Astrocyte (in vitro differentiated cells and primary cell): Measurements from ENCODE around the gene PCK2. TPM values are rescaled to one million over a fixed set of nuclear protein-coding genes. Genes with fewer than 3 reads are reported as not detected.

Experiments used
- DNase-seq: peaks from one replicate; pipeline ENCODE4 v3.0.0-alpha.2; 2010; ENCODE audit warnings: low read depth
- FAIRE-seq: peaks from 2 replicates; lab custom pipeline; 2011; peaks lifted over from hg19 to GRCh38; lab: Jason Lieb, UNC
- H2AFZ ChIP-seq: 2 replicates; pipeline ENCODE4 v1.6.0; 2012; ENCODE audit warnings: low read depth, low read length, inconsistent platforms
- H3K27ac ChIP-seq: 2 replicates; pipeline ENCODE4 v1.5.1; 2011; ENCODE audit warnings: low read depth, low read length, inconsistent platforms
- H3K27me3 ChIP-seq: 2 replicates; pipeline ENCODE4 v1.6.0; 2011; ENCODE audit warnings: low read length, inconsistent platforms; ENCODE audit not compliant: insufficient read depth
- H3K36me3 ChIP-seq: 2 replicates; pipeline ENCODE4 v1.5.1; 2011; ENCODE audit warnings: low read length, inconsistent platforms; ENCODE audit not compliant: insufficient read depth
- H3K4me1 ChIP-seq: 2 replicates; pipeline ENCODE4 v1.5.1; 2011; ENCODE audit warnings: low read length, inconsistent platforms; ENCODE audit not compliant: insufficient read depth
- H3K4me2 ChIP-seq: 2 replicates; pipeline ENCODE4 v1.6.0; 2012; ENCODE audit warnings: low read length, inconsistent platforms
- H3K4me3 ChIP-seq: 2 replicates; pipeline ENCODE4 v1.5.1; 2011; ENCODE audit warnings: low read depth, mild to moderate bottlenecking, low read length, inconsistent platforms; ENCODE audit not compliant: insufficient read depth
- H3K79me2 ChIP-seq: 2 replicates; pipeline ENCODE4 v1.6.0; 2012; ENCODE audit warnings: mild to moderate bottlenecking, low read length, inconsistent platforms; ENCODE audit not compliant: insufficient read depth
- H3K9ac ChIP-seq: 2 replicates; pipeline ENCODE4 v1.6.0; 2012; ENCODE audit warnings: mild to moderate bottlenecking, low read length, inconsistent platforms
- H3K9me3 ChIP-seq: 2 replicates; pipeline ENCODE4 v1.5.1; 2012; ENCODE audit warnings: low read depth, mild to moderate bottlenecking, low read length, inconsistent platforms; ENCODE audit not compliant: insufficient read depth
- H4K20me1 ChIP-seq: 2 replicates; pipeline ENCODE4 v1.6.0; 2012; ENCODE audit warnings: low read length, inconsistent platforms; ENCODE audit not compliant: insufficient read depth
- H3K27ac Mint-ChIP-seq: one replicate; pipeline ENCODE4 v1.8.0; 2021; ENCODE audit warnings: mild to moderate bottlenecking, mixed read lengths; ENCODE audit not compliant: unreplicated experiment
- H3K27me3 Mint-ChIP-seq: one replicate; pipeline ENCODE4 v1.8.0; 2021; ENCODE audit warnings: low read depth, mixed read lengths; ENCODE audit not compliant: unreplicated experiment
- H3K36me3 Mint-ChIP-seq: one replicate; pipeline ENCODE4 v1.8.0; 2021; ENCODE audit warnings: low read depth, mixed read lengths; ENCODE audit not compliant: unreplicated experiment
- H3K4me1 Mint-ChIP-seq: one replicate; pipeline ENCODE4 v1.8.0; 2021; ENCODE audit warnings: low read depth, mixed read lengths; ENCODE audit not compliant: unreplicated experiment
- H3K4me3 Mint-ChIP-seq: one replicate; pipeline ENCODE4 v1.8.0; 2021; ENCODE audit warnings: mild to moderate bottlenecking, moderate library complexity, mixed read lengths; ENCODE audit not compliant: unreplicated experiment
- H3K9me3 Mint-ChIP-seq: one replicate; pipeline ENCODE4 v1.8.0; 2021; ENCODE audit warnings: mild to moderate bottlenecking, mixed read lengths; ENCODE audit not compliant: unreplicated experiment
- CTCF ChIP-seq: IDR thresholded peaks from 2 replicates; pipeline ENCODE4 v1.5.1; 2011; ENCODE audit warnings: low read depth, mild to moderate bottlenecking, inconsistent platforms, low read length, moderate library complexity; ENCODE audit not compliant: insufficient read depth
- EZH2 ChIP-seq: IDR thresholded peaks from 2 replicates; pipeline ENCODE4 v1.6.1; 2012; ENCODE audit warnings: mild to moderate bottlenecking, low read length, inconsistent platforms; ENCODE audit not compliant: insufficient read depth
- total RNA-seq: library from RNA; stranded (reverse); gene quantifications from 2 replicates; pipeline ENCODE4 v1.2.1, GENCODE V29; 2021

PCK2 gene
- total RNA-seq, 1 donor from 2014 or later, result 73.8 TPM

GRCh38 chr14:24138396-24139271, 44.5 kb downstream of the PCK2 start:
- Histone ChIP-seq H3K4me2 (no peak overlapping the region), H3K79me2 (peaks cover 36% of the 10 kb centered on the region), H3K9me3 (no peaks in the 10 kb centered on the region), H3K4me3 (no peak overlapping the region), H3K9ac (no peak overlapping the region), H3K36me3 (peaks cover 11% of the 10 kb centered on the region), H2AFZ (no peak overlapping the region), H3K27me3 (no peaks in the 10 kb centered on the region), H4K20me1 (peaks cover 16% of the 10 kb centered on the region), H3K27ac (no peak overlapping the region), H3K4me1 (peaks cover 19% of the 10 kb centered on the region)
- DNase-seq (no peak), FAIRE-seq (no peak)
- H3K4me3 Mint-ChIP-seq, result peak overlapping the region; percentile 96
- TF ChIP-seq CTCF, result no peak
- TF ChIP-seq EZH2, result no peak
- H3K27me3 Mint-ChIP-seq, result no peaks in the 10 kb centered on the region
- H3K36me3 Mint-ChIP-seq, result peaks cover 21% of the 10 kb centered on the region
- peaks cover 28% of the 10 kb centered on the region for H3K4me1 Mint-ChIP-seq
- no peaks in the 10 kb centered on the region for H3K9me3 Mint-ChIP-seq
- no peak overlapping the region for H3K27ac Mint-ChIP-seq

- DNase-seq (no peak), FAIRE-seq (no peak)
- H3K4me1 Mint-ChIP-seq, result peaks cover 32% of the 10 kb centered on the region
These were observed 45.3 kb downstream of the PCK2 start for GRCh38 chr14:24139272-24139934.

More at GRCh38 chr14:24139272-24139934, 45.3 kb downstream of the PCK2 start:
- peak overlapping the region; percentile 97 for H3K4me2 ChIP-seq
- no peak overlapping the region for H3K27ac ChIP-seq
- H2AFZ ChIP-seq, result no peak overlapping the region
- no peaks in the 10 kb centered on the region for H3K9me3 ChIP-seq
- peaks cover 16% of the 10 kb centered on the region for H4K20me1 ChIP-seq
- Mint-ChIP-seq H3K27ac (no peak overlapping the region), H3K36me3 (peaks cover 21% of the 10 kb centered on the region), H3K9me3 (no peaks in the 10 kb centered on the region), H3K27me3 (no peaks in the 10 kb centered on the region), H3K4me3 (peak overlapping the region; percentile 96)
- peaks cover 40% of the 10 kb centered on the region for H3K79me2 ChIP-seq
- H3K9ac ChIP-seq, result no peak overlapping the region
- H3K4me3 ChIP-seq, result no peak overlapping the region
- TF ChIP-seq EZH2, result no peak
- no peak for TF ChIP-seq CTCF
- H3K27me3 ChIP-seq, result no peaks in the 10 kb centered on the region
- H3K4me1 ChIP-seq, result peaks cover 23% of the 10 kb centered on the region
- H3K36me3 ChIP-seq, result peaks cover 11% of the 10 kb centered on the region
